HG03457 (cell line): Measurements from ENCODE around the gene RNF151.

Experiments used
- ATAC-seq: cut with Tn5 transposase; IDR thresholded peaks from one replicate; pipeline ENCODE4 v1.9.1; 2021; ENCODE audit warnings: moderate number of reproducible peaks; ENCODE audit not compliant: unreplicated experiment

The RNF151 gene

GRCh38 chr16:1976951-1977874 is 10.6 kb downstream of the RNF151 start:
- no peak for ATAC-seq

GRCh38 chr16:1977875-1978268 is 11.2 kb downstream of the RNF151 start:
- ATAC-seq: no peak

- no peak for ATAC-seq
Measured at GRCh38 chr16:1978476-1979120, 11.9 kb downstream of the RNF151 start.

GRCh38 chr16:1979271-1980029 is 12.8 kb downstream of the RNF151 start:
- no peak for ATAC-seq

- no peak for ATAC-seq
Measured at GRCh38 chr16:1980030-1980769, 13.5 kb downstream of the RNF151 start.

- ATAC-seq: no peak
Measured at GRCh38 chr16:1980770-1981087, 14.1 kb downstream of the RNF151 start.

- ATAC-seq: no peak
Measured at GRCh38 chr16:1981398-1981836, 14.8 kb downstream of the RNF151 start, which contains the start of gene NOXO1. Gene NOXO1, minus strand, starts transcription at chr16:1981469. Its CDS starts 290 bp downstream, at chr16:1981179.

GRCh38 chr16:1982013-1982433 is 15.4 kb downstream of the RNF151 start:
- no peak for ATAC-seq

- ATAC-seq: no peak
Measured at GRCh38 chr16:1982991-1983543, 16.4 kb downstream of the RNF151 start.

GRCh38 chr16:1983544-1984346 is 17.1 kb downstream of the RNF151 start, which contains the start of gene GFER:
Gene GFER, plus strand, starts transcription at chr16:1984193. Its CDS starts 26 bp downstream, at chr16:1984219.
- no peak for ATAC-seq

- ATAC-seq: no peak
Measured at GRCh38 chr16:1984347-1985225, 17.9 kb downstream of the RNF151 start.

GRCh38 chr16:1985466-1986150 is 19.0 kb downstream of the RNF151 start:
- no peak for ATAC-seq

- ATAC-seq: no peak
Measured at GRCh38 chr16:1987198-1987597, 20.5 kb downstream of the RNF151 start.

GRCh38 chr16:1989209-1990100 is 22.8 kb downstream of the RNF151 start, which contains the start of gene SYNGR3:
Gene SYNGR3, plus strand, starts transcription at chr16:1989970. Its CDS starts 133 bp downstream, at chr16:1990103.
- ATAC-seq: no peak

- ATAC-seq: no peak
Measured at GRCh38 chr16:1990101-1990350, 23.4 kb downstream of the RNF151 start.

GRCh38 chr16:1990351-1991134 is 23.9 kb downstream of the RNF151 start:
- ATAC-seq: no peak
